ENCODE data around the gene CREB5. TPM values are rescaled to one million over a fixed set of nuclear protein-coding genes. Genes with fewer than 3 reads are reported as not detected.

The CREB5 gene
- total RNA-seq, 1 experiment from 2014 or later: 4.2 TPM

DNA sequence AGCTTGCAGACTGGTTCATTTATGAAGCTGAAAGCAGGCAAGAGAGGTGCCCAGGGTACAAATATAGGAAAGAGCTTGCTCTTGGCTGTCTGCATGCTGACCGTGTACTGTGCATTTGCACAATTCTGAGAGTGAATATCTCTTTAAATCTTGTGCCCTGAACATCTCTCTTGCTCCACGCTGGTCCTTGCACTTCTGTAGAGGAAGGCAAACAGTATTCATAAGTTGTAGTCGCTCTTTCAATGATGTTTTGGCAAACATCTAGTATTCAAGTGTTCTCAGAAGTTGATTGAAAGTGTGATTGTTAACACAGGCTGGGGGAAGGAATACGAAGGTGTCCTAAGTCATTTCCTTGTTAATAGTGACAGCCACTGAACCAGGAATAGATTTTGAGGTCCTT lies 332.6 kb downstream of the CREB5 start:
- DNase-seq (ENCODE audit: low read depth): no peak

GRCh38 chr7:28745351-28745750 lies 333.0 kb downstream of the CREB5 start:
- no peak for DNase-seq (ENCODE audit: low read depth)

GRCh38 chr7:28747404-28747803 lies 335.1 kb downstream of the CREB5 start:
- DNase-seq (ENCODE audit: low read depth): no peak

- DNase-seq (ENCODE audit: low read depth): no peak
Measured at GRCh38 chr7:28747854-28748253, 335.5 kb downstream of the CREB5 start.

- DNase-seq (ENCODE audit: low read depth): no peak
Measured at GRCh38 chr7:28748346-28748745, 336.0 kb downstream of the CREB5 start.

- peak; percentile 92 for DNase-seq (ENCODE audit: low read depth)
Measured at GRCh38 chr7:28748933-28749584, 336.7 kb downstream of the CREB5 start.

GRCh38 chr7:28749638-28750037 lies 337.3 kb downstream of the CREB5 start:
- peak; percentile 9 for DNase-seq (ENCODE audit: low read depth)

- DNase-seq (ENCODE audit: low read depth): no peak
Measured at GRCh38 chr7:28750981-28751380, 338.7 kb downstream of the CREB5 start.

GRCh38 chr7:28753613-28754012 lies 341.3 kb downstream of the CREB5 start:
- DNase-seq (ENCODE audit: low read depth): no peak

DNA sequence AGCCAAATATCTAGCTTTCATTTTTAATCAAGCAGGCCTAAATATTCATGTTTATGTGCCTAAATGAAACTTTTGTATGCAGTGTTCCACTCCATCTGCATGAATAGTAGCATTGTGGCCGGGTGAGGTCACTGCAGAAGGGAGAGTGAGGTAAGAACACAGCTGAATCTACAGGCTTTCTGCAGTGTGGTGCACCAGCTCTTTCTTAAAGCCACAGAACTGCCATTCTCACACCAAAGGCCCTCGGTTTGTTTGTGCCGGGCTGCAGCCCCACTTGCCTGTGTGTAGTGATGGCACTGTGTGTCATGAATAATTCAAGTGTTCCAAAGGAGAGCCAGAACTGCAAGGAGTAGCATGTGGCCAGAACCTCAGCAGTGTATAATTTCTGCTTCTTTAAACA lies 341.7 kb downstream of the CREB5 start:
- peak; percentile 49 for DNase-seq (ENCODE audit: low read depth)

- no peak for DNase-seq (ENCODE audit: low read depth)
Measured at GRCh38 chr7:28754447-28754846, 342.1 kb downstream of the CREB5 start.

DNA sequence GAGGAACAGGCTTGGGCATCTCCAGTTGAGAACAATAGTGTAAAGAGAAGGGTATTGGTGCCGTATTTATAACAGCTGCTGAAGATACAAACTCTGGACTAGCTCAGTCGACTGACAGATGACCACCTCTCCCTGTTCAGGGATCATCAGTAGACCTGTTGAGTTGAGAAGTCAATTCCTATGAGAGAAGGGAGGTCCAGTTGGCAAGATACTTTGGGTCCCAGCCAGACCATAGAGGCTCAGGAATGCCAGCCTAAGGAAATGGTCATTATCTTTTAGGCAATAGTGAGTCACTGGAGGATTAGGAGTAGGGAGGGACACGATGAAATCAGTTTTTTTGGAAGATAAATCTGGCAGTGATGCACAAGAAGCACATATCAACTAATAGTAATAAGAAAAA lies 342.9 kb downstream of the CREB5 start:
- peak; percentile 84 for DNase-seq (ENCODE audit: low read depth)

GRCh38 chr7:28758186-28758585 lies 345.9 kb downstream of the CREB5 start:
- DNase-seq (ENCODE audit: low read depth): peak; percentile 36

DNA sequence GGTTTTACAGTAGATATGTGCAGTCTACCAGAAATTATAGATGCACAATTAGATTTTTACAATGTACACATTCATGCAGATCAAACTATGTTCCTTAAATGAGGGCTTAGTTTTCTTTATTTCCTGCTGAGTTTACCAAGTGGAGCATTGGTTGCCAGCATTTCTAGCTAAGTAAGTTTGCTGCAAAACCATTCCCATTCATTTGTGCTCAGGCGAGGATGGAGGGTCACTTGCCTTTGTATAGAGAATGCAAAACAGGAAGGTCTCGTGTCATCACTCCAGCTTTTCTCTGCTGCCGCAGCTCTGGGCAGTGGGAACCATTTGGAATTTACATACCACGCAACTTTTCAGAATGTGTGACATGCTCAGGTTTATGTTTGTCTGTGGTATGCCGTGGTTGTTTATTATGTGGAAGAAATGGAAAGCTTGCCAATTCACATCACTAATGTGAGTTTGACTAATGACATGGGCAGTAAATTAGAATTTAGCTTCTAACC lies 347.2 kb downstream of the CREB5 start:
- peak; percentile 86 for DNase-seq (ENCODE audit: low read depth)

- no peak for DNase-seq (ENCODE audit: low read depth)
Measured at GRCh38 chr7:28761505-28761904, 349.2 kb downstream of the CREB5 start.

GRCh38 chr7:28762651-28763050 lies 350.3 kb downstream of the CREB5 start:
- no peak for DNase-seq (ENCODE audit: low read depth)

GRCh38 chr7:28766359-28766758 lies 354.0 kb downstream of the CREB5 start:
- DNase-seq (ENCODE audit: low read depth): no peak

DNA sequence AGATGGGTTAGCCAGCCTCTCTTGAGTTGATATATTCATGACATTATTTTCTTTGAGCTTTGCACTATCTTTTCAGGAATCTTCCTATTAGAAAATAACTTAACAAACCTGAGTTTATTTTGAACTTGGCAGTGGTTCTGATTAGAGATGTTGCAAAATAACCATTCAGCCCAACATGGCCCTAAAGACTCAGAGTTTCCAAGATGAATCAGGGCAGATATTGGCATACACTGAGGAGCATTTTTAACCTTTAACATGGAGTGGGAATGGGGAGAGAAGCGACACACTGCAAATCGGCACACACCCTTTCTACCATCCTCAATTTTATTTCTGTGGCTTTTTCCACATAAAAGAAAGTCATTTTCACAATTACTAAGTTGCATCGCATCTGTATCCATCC lies 355.0 kb downstream of the CREB5 start:
- DNase-seq (ENCODE audit: low read depth): no peak

DNA sequence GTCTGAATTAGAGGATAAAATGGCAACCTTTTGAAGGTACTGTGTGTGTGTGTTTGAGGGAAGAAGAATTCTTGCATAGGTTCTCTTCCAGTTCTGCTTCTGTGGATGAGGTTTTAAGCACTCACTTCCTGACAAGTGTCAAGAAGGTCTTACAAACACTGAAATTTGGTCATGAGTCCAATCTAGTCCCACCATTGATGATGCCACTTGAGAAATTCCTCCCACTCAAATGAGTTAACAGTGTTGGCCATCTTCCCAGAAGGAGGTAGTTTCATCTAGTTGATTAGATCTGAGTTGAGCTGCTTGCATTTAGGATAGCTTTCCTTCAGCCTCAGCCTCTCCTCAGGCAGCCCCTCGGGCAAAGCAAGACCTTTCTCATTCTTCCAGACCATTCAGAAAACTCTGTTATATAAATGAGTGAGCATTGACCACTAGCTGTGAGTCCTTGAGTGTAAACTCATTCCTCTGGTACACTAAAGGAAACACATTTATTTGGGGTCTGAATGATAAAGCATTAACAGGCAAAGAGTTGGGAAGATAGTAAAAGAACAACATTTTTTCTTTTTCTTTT lies 356.3 kb downstream of the CREB5 start:
- peak; percentile 84 for DNase-seq (ENCODE audit: low read depth)

- DNase-seq (ENCODE audit: low read depth): no peak
Measured at GRCh38 chr7:28771906-28772622, 359.7 kb downstream of the CREB5 start.

GRCh38 chr7:28773423-28774145 lies 361.3 kb downstream of the CREB5 start:
- no peak for DNase-seq (ENCODE audit: low read depth)

- no peak for DNase-seq (ENCODE audit: low read depth)
Measured at GRCh38 chr7:28774261-28774988, 362.1 kb downstream of the CREB5 start.

Data from M059J (cell line).